PFSK-1 (cell line): ENCODE measurements around the gene ANO8.

Experiments used
- POLR2AphosphoS5 ChIP-seq: IDR thresholded peaks from 2 replicates; pipeline ENCODE4 v1.6.1; 2012; ENCODE audit warnings: low read depth, mild to moderate bottlenecking, control low read depth, low read length, moderate library complexity
- SIN3A ChIP-seq: IDR thresholded peaks from 2 replicates; pipeline ENCODE4 v1.6.1; 2012; ENCODE audit warnings: mild to moderate bottlenecking, low read length, moderate library complexity, borderline replicate concordance; ENCODE audit not compliant: insufficient read depth
- TAF1 ChIP-seq: IDR thresholded peaks from 2 replicates; pipeline ENCODE4 v1.6.1; 2012; ENCODE audit warnings: low read length, control low read depth, borderline replicate concordance; ENCODE audit not compliant: insufficient read depth

GRCh38 chr19:17323300-17323963 lies 11.2 kb downstream of the ANO8 start:
- no peak for TF ChIP-seq TAF1
- TF ChIP-seq SIN3A, result no peak
- TF ChIP-seq POLR2AphosphoS5, result no peak
